Activated CD8-positive, alpha-beta memory T cell treated with anti-CD3 and anti-CD28 coated beads, Interleukin-2, amount 50 U/mL, for 4 hours (primary cell): ENCODE data around the gene TEX53.
A peak's percentile ranks its signal among the peaks of the same experiment; 100 is the strongest.

Experiments used
- DNase-seq: peaks from one replicate; pipeline ENCODE4 v3.0.0-alpha.2; 2020

TEX53 gene

GRCh38 chr9:114678795-114679194 lies 21.2 kb upstream of the TEX53 start:
- no peak for DNase-seq

- no peak for DNase-seq
These were observed 20.5 kb upstream of the TEX53 start for GRCh38 chr9:114678130-114678529.

- no peak for DNase-seq
These were observed 19.8 kb upstream of the TEX53 start for GRCh38 chr9:114677418-114677817.

GRCh38 chr9:114676901-114677300 lies 19.3 kb upstream of the TEX53 start:
- DNase-seq = no peak

DNA sequence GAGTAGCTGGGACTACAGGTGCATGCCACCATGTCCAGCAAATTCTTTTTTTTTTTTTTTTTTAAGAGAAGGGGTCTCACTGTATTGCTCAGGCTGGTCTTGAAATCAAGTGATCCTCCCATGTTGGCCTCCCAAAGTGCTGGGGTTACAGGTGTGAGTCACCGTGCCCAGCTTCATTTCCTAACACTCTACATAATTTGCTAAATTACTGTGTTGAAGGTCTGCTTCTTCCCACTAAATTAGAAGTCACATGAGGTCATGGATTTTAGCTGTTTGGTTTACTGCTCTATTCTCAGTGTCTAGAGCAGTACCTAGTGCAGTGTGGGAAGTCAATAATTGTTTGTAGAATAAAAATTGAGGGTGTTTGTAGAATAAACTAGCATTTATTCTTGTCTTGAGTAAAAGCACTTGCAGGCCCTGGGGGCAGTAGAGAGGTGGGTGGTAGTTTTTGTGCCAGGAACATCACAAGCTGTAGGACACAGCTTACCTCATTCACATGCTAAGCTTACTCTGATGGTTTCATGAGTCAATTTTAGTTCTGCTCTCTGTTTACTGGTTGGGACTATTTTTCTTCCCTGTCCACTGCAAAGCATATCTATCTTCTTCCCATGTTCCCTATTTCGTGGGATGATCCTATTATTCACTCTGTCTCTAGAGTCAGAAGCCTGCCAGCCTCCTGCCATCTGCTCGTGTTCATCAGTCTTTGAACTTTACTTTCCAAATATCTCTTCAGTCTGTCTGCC lies 17.4 kb upstream of the TEX53 start:
- DNase-seq = no peak

DNA sequence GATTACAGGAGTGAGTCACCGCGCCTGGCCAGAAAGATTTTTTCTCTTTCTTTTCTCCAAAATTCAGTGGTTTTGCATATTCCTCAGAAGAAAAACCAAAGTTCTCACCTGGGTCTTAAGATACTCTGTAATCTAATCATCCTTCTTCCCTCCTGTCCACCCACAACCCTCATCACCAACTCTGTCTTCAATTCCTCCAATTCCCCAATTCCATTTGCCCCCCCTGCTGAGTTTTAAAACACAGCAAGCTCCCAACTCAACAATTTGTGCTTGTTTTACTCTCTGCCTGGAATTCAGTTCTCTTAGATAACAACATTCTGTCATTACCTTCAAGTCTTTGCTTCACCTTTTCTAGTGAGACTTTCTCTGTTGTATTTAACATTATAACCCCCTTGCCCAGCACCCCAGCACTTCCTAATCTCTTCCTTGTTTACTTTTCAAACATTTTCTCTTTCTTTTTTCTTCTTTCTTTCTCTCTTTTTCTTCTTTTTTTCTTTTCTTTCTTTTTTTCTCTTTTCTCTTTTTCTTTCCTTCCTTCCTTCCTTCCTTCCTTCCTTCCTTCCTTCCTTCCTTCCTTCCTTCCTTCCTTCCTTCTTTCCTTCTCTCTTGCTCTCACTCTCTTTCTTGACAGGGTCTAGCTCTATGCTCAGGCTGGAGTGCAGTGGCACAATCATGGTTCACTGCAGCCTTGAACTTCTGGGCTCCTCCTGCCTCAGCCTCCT lies 16.6 kb upstream of the TEX53 start:
- no peak for DNase-seq

- no peak for DNase-seq
These were observed 14.0 kb upstream of the TEX53 start for GRCh38 chr9:114671605-114672004.

DNA sequence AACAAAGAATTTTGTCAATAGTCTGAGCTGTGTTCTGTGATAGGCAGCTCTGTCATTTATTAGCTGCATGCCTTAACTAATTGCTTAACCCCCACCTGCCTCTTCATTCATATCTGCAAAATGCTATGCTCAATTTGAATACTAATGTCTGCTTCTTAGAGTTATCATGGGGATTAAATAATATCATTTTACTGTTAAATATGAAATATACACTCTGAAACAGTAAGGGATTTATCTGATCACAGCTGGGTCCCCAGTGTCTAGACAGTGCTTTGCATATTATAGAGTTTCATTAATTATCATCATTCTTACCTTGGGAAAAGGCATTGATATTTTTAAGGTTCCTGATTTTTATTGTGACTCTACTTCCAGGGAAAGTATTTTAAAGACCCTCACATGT lies 12.4 kb upstream of the TEX53 start:
- no peak for DNase-seq

- DNase-seq = no peak
These were observed 10.5 kb upstream of the TEX53 start for GRCh38 chr9:114668146-114668545.

DNA sequence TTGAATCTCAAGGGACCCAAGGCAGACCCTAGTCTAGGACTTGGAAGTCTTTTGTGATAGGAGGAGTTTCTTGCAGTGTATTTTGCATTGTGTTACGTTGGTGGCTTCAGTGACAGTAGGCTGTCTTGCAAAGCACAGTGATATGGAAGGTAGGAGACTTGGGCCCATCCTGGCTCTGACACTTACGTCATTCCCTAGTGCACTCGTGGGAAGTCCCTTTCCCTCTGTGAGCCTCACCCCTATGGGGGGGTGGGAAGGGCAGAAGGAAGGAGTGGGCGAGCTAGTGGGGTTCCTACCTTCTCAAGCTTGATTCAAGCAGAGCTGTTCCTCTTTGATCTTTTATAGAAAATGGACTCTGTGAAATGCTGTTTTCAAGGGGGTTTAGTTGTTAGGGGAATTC lies 9.2 kb upstream of the TEX53 start:
- no peak for DNase-seq

DNA sequence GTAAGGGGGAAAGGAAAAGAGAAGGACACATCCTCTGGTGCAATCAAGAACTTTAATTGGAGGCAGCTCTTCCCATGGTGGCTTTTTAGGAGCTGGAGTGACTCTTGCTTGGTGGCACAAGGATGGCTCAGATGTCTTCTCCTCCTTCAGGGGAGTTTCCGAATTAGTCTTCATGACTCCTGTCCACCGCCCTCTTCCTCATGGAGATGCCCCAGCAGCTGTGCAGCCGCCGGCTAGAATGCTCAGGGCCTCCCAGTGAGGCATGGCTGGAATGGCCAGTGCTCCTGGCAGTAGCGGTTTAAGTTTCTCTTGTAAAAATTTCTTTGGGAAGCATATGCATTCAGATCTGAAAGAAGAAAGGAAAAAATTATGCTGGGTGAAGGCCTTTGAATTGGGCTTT lies 8.8 kb upstream of the TEX53 start:
- DNase-seq = no peak

DNA sequence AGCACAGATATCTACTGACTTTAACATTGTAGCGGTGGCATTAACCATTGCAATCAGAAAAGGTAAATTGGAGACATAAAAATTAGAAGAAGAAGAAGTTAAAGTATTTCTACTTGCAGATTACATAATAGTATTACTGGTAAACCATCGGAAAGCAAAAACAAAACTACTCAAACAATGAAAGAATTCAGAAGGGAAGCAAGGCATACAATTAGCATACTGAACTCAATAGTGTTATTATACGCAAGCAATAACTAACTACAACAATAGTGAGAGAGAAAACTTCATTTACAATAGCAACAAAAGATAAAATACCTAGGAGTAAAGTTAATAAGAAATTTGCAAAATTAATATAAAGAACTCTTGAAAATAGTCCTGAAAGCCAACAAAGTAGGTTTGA lies 6.6 kb upstream of the TEX53 start:
- no peak for DNase-seq

GRCh38 chr9:114662081-114662989 lies 4.7 kb upstream of the TEX53 start:
- DNase-seq = peak; percentile 66

GRCh38 chr9:114656301-114656700 lies 1.3 kb downstream of the TEX53 start:
- no peak for DNase-seq

DNA sequence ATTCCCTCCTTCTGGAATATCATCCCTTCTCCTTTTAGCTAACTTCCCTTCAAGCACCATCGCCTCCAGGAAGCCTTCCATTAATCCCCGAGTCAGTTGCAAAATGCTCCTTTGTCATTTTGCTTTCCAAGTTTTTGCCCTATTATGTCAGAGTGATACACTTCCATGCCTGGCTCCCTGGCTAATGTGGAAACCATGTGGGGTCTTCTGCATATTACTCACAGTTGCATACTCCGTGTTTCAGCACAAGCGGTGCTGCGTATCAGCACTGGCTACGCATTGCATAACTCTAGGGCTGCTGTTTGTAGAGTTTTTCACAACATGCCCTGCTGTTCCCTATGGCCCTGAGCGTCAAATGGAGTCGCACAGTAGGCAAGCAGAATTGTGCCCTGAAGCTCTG lies 1.9 kb downstream of the TEX53 start:
- no peak for DNase-seq

- DNase-seq = peak; percentile 79
These were observed 3.9 kb downstream of the TEX53 start for GRCh38 chr9:114653556-114654159.

DNA sequence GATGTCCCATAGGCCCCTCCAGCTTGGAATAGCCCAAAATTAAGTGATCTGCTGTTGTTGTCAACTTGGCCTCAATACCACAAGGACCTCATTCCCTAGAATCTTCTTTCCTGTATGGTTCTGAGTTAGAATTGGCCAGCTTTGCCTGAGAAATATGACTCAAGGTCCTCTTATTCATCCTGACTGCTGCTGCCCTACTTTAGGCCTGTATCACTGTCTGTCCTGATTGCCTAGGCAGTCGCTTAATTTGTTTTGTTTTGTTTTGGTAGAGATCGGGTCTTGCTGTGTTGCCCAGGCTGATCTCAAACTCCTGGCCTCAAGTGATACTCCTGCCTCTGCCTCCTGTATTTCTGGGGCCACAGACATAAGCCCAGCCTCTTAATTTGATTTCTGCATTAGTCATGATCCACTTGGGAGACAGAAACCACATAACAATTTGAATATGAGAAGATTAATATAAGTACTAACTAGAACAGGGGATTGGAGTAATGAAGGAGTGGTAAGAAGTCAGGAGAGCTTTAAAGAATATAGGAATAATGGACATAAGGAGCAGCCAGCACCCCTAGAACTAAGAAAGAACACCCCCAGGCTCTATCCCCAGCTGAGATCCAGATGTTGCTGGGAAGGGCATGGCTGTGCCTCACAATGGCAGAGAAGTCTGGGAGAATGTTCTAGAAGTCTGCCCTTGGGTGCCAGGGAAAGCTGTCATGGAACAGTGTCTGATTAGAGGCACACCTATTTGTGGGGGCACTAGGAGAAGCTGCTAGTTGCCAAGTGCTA lies 4.6 kb downstream of the TEX53 start:
- DNase-seq = no peak

GRCh38 chr9:114643896-114644295 lies 13.7 kb downstream of the TEX53 start:
- no peak for DNase-seq

DNA sequence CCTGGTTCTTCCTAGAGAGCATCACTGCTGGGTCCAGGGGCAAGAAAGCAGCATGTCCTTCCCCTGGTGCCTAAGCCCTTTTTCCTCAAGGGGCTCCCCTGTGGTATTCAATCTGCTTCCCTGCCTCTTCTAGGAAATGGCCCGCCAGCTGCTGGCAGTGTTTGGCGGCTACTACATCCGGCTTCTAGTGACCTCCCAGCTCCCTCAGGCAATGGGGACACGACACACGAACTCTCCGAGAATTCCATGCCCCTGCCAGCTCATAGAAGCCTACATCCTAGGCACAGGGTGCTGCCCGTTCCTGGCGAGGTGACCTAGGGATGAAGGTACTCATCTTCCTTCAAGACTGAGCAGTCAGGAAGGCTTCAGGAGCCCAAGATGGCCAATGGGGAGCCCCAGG lies 14.6 kb downstream of the TEX53 start:
- DNase-seq = no peak

DNA sequence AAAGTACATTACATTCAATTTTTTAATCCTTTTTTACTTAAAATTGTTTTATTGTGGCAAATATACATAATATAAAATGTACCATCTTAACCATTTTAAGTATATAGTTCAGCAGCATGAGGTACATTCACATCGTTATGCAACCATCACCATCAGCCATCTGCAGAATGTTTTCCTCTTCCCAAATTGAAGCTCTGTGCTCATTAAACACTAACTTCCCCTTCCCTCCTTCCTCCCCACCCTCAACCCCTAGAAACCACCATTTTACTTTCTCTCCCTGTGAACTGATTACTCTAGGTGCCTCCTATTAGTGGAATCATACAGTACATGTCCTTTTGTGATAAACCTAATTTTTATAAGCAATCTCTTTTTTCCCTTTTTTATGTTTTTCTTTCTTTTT lies 15.6 kb downstream of the TEX53 start:
- no peak for DNase-seq

GRCh38 chr9:114638404-114638803 lies 19.2 kb downstream of the TEX53 start:
- no peak for DNase-seq

GRCh38 chr9:114634387-114634786 lies 23.2 kb downstream of the TEX53 start:
- DNase-seq = no peak
